Measurements from ENCODE around the gene BAX. TPM values are rescaled to one million over a fixed set of nuclear protein-coding genes. Genes with fewer than 3 reads are reported as not detected.
"Not testable (repeated sequence)": the region's sequence is repeated elsewhere in the genome, so short reads cannot be mapped to it uniquely, and the experiment has no call there.

Gene BAX
- 10 to 100 TPM; 58.1 to 90.7 (median 76.4) TPM for polyA plus RNA-seq (ENCODE audit: insufficient read length in 4 of 4)

- DNase-seq (ENCODE audit: low read depth in 4 of 4, low spot score in 2 of 4), result peak in 3 of 4 donors; percentile 68 to 93 (median 87)
Measured at GRCh38 chr19:48954595-48955307, at the start of gene BAX. Gene BAX, plus strand, starts transcription at chr19:48954875. Its CDS starts 54 bp downstream, at chr19:48954929.

DNA sequence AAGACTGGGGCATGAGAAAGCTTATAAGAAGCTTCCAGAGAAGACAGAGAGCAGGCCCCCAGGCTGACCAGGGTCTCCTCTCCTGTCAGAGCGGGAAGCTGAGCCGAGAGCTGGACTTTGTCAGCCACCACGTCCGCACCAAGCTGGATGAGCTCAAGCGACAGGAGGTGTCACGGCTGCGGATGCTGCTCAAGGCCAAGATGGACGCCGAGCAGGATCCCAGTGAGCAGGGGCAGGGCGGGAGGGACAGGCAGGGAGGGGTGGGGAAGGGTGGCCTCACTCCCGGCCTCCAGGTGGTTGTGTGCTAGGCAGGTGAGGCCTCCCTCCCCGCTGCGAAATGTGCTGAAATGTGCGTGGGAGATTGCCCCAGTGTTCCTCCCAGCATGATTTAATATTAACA, 49.0 kb upstream of the BAX start:
- no peak for DNase-seq (ENCODE audit: low read depth in 4 of 4, low spot score in 2 of 4)

DNA sequence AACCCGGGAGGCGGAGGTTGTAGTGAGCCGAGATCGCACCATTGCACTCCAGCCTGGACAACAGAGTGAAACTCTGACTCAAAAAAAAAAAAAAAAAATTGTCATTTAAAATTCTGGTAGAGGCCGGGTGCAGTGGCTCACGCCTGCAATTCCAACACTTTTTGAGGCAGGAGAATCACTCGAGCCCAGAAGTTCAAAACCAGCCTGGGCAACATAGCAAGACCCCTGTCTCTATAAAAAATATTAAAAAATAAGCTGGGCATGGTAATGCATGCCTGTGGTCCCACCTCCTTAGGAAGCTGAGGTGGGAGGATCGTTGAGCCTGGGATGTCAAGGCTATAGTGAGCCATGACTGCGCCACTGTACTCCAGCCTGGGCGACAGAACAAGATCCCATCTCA, 48.4 kb upstream of the BAX start:
- DNase-seq (ENCODE audit: low read depth in 4 of 4, low spot score in 2 of 4), result no peak

DNA sequence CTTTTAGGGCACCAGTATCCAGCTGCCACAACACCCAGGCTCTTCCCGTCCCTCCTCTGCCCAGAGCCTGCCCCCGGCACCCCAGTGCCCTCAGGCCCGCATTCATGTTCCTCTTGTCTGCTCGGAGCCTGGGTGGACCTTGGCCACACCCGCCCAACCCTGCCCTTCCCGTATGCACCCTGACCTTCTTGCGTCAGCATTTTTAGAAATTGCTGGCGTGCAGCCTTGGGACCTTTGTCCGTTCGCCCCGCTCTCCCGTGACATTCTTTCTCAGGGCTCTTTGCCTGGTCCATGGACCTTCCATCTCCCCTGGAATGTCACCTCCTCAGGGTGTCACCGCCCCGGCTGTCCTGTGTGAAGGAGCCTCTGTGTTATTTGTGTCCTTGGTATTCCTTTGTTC, 47.0 kb upstream of the BAX start:
- no peak for DNase-seq (ENCODE audit: low read depth in 4 of 4, low spot score in 2 of 4)

DNA sequence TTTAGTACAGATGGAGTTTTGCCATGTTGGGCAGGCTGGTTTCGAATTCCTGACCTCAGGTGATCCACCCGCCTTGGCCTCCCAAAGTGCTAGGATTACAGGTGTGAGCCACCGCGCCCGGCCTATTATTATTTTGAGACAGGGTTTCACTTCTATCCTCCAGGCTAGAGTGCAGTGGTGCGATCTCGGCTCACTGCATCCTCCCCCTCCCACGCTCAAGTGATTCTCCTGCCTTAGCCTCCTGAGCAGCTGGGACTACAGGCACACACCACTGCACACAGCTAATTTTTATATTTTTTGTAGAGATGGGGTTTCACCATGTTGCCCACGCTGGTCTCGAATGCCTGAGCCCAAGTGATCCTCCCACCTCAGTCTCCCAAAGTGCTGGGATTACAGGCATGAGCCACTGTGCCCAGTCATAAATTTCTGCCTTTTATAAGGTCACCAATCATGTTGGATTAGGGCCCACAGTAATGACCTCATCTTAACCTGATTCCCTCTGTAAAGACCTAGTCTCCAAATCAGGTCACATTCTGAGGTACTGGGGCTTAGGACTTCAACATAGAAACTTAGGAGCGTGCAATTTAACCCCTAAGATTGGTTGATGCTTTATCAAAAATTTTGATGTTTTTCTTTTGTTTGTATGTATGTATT, 45.1 kb upstream of the BAX start:
- not testable (repeated sequence) for DNase-seq (ENCODE audit: low read depth in 4 of 4, low spot score in 2 of 4)

DNA sequence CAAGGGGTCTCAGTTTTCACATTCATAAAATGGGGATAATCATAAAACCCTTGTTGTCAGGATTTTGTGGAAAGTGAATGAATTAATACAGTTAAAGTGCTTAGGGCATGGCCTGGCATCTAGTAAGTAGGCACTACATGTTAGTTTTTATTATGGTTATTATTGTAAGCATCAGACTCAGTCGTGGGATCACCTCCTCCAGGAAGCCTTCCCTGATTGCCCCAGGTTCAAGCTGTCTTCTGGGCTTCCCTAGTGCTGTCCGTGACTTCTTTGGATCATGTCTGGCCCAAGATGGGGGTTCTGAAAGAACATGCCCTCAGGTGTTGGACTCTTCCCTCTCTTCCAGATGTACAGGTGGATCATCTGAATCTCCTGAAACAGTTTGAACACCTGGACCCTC, 43.9 kb upstream of the BAX start:
- no peak for DNase-seq (ENCODE audit: low read depth in 4 of 4, low spot score in 2 of 4)

DNA sequence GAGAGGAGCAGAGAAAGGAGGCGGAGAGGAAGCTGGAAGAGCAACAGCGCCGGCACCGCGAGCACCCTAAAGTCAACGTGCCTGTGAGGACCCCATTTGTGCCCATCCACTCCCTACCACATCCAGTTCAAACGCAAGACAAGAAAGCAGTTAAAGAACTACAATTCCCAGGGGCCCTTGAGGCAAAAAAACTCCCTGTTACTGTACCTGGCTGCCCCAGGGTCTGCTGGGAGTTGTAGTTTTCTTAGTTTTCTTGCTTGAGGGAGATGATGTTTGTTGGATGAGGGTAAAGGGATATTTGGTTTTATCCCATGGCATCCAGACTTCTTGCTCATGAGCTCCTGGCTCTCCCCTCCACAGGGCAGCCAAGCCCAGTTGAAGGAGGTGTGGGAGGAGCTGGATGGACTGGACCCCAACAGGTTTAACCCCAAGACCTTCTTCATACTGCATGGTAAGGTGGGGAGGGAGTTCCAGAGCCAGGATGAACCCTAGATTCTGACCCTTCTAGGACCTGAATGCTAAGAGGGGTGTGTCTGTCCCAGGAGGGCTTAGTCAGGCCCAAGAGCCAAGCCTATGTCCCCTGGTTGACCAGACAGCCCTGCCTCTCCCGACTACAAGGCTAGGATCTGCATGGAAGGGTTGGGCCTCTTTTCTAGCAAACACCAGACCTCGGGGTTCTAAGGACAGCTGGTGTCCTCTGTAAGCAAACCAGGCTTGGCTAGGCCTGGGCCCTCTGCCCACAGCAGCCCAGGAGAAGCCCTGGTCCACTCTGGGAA, 41.4 kb upstream of the BAX start:
- DNase-seq (ENCODE audit: low read depth in 4 of 4, low spot score in 2 of 4), result no peak

GRCh38 chr19:48914181-48914580, 40.5 kb upstream of the BAX start:
- DNase-seq (ENCODE audit: low read depth in 4 of 4, low spot score in 2 of 4), result no peak

DNA sequence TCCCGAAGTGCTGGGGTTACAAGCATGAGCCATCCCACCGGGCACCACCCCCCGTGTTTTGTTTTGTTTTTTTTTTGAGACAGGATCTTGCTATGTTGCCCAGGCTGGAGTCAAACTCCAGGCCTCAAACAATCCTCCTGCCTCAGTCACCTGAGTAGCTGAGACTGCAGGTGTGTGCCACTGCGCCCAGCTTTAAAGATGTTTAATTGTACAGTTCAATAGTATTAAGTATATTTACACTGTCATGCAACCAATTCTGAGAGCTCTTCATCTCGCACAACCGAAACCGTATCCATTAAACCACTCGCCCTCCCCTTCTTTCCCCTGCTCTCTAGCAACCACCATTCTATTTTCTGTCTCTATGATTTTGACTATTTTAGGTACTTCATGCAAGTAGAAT, 38.9 kb upstream of the BAX start:
- no peak for DNase-seq (ENCODE audit: low read depth in 4 of 4, low spot score in 2 of 4)

GRCh38 chr19:48918071-48918470, 36.6 kb upstream of the BAX start:
- DNase-seq (ENCODE audit: low read depth in 4 of 4, low spot score in 2 of 4), result no peak

- no peak for DNase-seq (ENCODE audit: low read depth in 4 of 4, low spot score in 2 of 4)
Measured at GRCh38 chr19:48918801-48919247, 35.9 kb upstream of the BAX start.

DNA sequence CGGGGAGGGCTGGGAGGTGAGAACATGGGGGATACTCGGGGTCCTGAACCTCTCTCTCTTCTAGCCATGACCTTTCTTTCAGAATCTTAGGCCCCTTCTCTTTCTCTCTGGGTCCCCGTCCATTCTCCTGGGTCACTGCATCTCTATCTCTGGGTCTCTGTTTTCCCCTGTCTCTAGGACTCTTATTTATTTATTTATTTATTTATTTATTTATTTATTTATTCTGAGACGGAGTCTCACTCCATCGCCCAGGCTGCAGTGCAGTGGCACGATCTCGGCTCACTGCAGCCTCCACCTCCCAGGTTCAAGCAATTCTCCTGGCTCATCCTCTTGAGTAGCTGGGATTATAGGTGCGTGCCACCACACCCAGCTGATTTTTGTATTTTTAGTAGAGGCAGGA, 35.4 kb upstream of the BAX start:
- not testable (repeated sequence) for DNase-seq (ENCODE audit: low read depth in 4 of 4, low spot score in 2 of 4)

DNA sequence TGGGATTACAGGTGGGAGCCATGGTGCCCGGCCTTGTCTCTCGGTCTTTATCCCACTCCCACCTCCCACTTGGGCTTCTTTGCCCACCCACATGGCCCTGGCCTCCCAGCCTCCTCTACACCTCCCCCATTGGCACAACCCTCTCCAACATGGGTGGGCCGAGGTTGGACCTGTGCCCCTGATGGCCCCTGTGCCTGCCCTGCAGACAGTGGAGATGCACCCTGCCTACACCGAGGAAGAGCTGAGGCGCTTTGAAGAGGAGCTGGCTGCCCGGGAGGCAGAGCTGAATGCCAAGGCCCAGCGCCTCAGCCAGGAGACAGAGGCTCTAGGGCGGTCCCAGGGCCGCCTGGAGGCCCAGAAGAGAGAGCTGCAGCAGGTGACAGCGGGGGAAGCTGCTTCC, 33.7 kb upstream of the BAX start:
- DNase-seq (ENCODE audit: low read depth in 4 of 4, low spot score in 2 of 4), result no peak

DNA sequence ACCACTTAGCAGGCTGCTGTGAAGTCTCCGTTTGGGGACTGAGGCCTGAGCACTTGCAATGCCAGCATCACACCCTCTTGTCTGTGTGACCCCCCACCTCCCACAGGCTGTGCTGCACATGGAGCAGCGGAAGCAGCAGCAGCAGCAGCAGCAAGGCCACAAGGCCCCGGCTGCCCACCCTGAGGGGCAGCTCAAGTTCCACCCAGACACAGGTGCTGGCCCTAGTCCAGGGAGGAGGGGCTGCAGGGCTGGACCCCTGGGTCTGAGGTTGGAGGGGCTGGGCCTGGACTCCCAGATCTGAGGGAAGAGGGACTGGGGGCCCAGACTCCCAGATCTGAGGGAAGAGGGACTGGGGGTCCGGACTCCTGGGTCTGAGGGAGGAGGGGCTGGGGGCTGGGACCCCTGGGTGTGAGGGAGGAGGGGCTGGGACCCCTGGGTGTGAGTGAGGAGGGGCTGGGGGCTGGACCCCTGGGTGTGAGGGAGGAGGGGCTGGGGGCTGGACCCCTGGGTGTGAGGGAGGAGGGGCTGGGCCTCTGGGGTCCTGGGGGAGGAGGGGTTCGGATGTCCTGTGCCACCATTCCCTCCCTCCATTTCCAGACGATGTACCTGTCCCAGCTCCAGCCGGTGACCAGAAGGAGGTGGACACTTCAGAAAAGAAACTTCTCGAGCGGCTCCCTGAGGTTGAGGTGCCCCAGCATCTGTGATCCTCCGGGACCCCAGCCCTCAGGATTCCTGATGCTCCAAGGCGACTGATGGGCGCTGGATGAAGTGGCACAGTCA, 32.8 kb upstream of the BAX start:
- no peak for DNase-seq (ENCODE audit: low read depth in 4 of 4, low spot score in 2 of 4)

GRCh38 chr19:48922548-48923490, 31.9 kb upstream of the BAX start:
- no peak for DNase-seq (ENCODE audit: low read depth in 4 of 4, low spot score in 2 of 4)

- DNase-seq (ENCODE audit: low read depth in 4 of 4, low spot score in 2 of 4), result no peak
Measured at GRCh38 chr19:48925240-48925843, 29.3 kb upstream of the BAX start.

DNA sequence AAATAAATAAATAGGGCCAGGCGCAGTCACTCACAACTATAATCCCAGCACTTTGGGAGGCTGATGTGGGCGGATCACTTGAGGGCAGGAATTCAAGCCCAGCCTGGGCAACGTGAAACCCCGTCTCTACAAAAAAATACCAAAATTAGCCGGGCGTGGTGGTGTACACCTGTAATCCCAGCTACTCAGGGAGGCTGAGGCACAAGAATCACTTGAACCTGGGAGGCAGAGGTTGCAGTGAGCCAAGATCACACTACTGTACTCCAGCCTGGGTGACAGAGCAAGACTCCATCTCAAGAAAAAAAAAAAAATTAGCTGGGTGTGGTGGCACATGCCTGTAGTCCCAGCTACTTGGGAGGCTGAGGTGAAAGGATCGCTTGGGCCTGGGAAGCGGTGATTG, 28.8 kb upstream of the BAX start:
- not testable (repeated sequence) for DNase-seq (ENCODE audit: low read depth in 4 of 4, low spot score in 2 of 4)

DNA sequence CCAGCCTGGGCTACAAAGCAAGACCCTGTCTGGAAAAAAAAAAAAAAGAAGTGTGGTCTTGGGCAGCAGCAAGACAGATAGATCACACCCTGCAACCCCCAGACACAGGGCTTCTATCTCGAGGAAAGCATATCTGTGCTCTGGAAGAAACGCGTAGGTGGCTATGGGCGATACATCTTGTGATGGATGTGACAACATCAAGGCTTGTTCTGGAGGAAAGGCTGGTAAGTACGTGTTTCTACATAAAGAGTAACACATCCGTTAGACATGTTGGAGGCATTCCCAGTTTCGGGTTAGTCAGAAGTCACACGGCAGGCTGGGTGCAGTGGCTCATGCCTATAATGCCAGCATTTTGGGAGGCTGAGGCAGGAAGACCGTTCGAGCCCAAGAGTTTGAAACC, 27.8 kb upstream of the BAX start:
- DNase-seq (ENCODE audit: low read depth in 4 of 4, low spot score in 2 of 4), result no peak

DNA sequence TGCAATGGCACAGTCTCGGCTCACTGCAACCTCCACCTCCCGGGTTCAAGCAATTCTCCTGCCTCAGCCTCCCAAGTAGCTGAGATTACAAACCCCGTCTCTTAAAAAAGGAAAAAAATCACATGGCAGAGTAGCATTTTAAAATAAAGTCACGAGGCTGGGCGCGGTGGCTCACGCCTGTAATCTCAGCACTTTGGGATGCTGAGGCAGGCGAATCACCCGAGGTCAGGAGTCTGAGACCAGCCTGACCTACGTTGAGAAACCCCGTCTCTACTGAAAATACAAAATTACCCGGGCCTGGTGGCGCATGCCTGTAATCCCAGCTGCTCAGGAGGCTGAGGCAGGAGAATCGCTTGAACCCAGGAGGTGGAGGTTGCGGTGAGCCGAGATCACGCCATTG, 27.0 kb upstream of the BAX start:
- DNase-seq (ENCODE audit: low read depth in 4 of 4, low spot score in 2 of 4), result not testable (repeated sequence)
